Measurements from ENCODE around the gene NKAIN2.

- TF ChIP-seq, protein P1, sequence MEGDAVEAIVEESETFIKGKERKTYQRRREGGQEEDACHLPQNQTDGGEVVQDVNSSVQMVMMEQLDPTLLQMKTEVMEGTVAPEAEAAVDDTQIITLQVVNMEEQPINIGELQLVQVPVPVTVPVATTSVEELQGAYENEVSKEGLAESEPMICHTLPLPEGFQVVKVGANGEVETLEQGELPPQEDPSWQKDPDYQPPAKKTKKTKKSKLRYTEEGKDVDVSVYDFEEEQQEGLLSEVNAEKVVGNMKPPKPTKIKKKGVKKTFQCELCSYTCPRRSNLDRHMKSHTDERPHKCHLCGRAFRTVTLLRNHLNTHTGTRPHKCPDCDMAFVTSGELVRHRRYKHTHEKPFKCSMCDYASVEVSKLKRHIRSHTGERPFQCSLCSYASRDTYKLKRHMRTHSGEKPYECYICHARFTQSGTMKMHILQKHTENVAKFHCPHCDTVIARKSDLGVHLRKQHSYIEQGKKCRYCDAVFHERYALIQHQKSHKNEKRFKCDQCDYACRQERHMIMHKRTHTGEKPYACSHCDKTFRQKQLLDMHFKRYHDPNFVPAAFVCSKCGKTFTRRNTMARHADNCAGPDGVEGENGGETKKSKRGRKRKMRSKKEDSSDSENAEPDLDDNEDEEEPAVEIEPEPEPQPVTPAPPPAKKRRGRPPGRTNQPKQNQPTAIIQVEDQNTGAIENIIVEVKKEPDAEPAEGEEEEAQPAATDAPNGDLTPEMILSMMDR (IDR thresholded peaks at IDR 0.05; ENCODE audit: low read depth, low read length) = no peak
- no peak for TF ChIP-seq POLR2A (IDR thresholded peaks at IDR 0.05; ENCODE audit: extremely low read depth, insufficient read length)
- TF ChIP-seq MAX (IDR thresholded peaks at IDR 0.05; ENCODE audit: low read depth, low read length) = no peak
These were observed 495.1 kb downstream of the NKAIN2 start for GRCh38 chr6:124298730-124299129.
